DOHH2 (cell line): Measurements from ENCODE around the gene SF3B6.

Source experiments
- CTCF ChIP-seq: fragments of 200-600 bp; sonication (generic); IDR thresholded peaks from one replicate; pipeline ENCODE4 v1.5.1; 2014; ENCODE audit warnings: antibody characterized with exemption, mild to moderate bottlenecking, low read depth, low read length; ENCODE audit not compliant: poor library complexity, severe bottlenecking
- EZH2phosphoT487 ChIP-seq: fragments of 200-600 bp; sonication (generic); IDR thresholded peaks from 2 replicates; pipeline ENCODE4 v1.6.1; 2017; ENCODE audit warnings: borderline replicate concordance, mild to moderate bottlenecking, antibody characterized with exemption, low read length, moderate library complexity, mixed read lengths

- TF ChIP-seq CTCF (no peak), EZH2phosphoT487 (no peak)
Measured at GRCh38 chr2:24026233-24026632, 49.9 kb downstream of the SF3B6 start.
